SK-N-MC (cell line): ENCODE results near the gene BHMT.
"Not testable (repeated sequence)": the region's sequence is repeated elsewhere in the genome, so short reads cannot be mapped to it uniquely, and the experiment has no call there.

Experiments
- EZH2 ChIP-seq: fragments of 200-600 bp; sonication (generic); IDR thresholded peaks from one replicate; pipeline ENCODE4 v1.6.1; 2017; ENCODE audit warnings: antibody characterized with exemption
- POLR2AphosphoS5 ChIP-seq: IDR thresholded peaks from 2 replicates; pipeline ENCODE4 v1.6.1; 2012; ENCODE audit warnings: mild to moderate bottlenecking, low read depth, low read length, borderline replicate concordance

DNA sequence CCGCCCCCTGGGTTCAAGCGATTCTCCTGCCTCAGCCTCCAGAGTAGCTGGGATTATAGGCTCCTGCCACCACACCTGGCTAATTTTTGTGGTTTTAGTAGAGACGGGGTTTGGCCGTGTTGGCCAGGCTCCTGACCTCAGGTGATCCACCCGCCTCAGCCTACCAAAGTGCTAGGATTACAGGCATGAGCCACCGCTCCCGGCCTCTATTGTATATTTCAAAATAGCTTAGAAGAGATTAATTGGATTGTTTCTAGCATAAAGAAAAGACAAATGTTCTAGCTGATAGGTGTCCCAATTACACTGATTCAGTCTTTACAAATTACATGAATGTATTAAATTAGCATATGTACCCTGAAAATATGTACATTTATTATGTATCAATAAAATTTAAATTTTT is 50.0 kb downstream of the BHMT start:
- not testable (repeated sequence) for TF ChIP-seq POLR2AphosphoS5, EZH2
